Measurements from ENCODE around the gene DFFB.
"Not testable (repeated sequence)": the region's sequence is repeated elsewhere in the genome, so short reads cannot be mapped to it uniquely, and the experiment has no call there.

The DFFB gene, protein sequence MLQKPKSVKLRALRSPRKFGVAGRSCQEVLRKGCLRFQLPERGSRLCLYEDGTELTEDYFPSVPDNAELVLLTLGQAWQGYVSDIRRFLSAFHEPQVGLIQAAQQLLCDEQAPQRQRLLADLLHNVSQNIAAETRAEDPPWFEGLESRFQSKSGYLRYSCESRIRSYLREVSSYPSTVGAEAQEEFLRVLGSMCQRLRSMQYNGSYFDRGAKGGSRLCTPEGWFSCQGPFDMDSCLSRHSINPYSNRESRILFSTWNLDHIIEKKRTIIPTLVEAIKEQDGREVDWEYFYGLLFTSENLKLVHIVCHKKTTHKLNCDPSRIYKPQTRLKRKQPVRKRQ

DNA sequence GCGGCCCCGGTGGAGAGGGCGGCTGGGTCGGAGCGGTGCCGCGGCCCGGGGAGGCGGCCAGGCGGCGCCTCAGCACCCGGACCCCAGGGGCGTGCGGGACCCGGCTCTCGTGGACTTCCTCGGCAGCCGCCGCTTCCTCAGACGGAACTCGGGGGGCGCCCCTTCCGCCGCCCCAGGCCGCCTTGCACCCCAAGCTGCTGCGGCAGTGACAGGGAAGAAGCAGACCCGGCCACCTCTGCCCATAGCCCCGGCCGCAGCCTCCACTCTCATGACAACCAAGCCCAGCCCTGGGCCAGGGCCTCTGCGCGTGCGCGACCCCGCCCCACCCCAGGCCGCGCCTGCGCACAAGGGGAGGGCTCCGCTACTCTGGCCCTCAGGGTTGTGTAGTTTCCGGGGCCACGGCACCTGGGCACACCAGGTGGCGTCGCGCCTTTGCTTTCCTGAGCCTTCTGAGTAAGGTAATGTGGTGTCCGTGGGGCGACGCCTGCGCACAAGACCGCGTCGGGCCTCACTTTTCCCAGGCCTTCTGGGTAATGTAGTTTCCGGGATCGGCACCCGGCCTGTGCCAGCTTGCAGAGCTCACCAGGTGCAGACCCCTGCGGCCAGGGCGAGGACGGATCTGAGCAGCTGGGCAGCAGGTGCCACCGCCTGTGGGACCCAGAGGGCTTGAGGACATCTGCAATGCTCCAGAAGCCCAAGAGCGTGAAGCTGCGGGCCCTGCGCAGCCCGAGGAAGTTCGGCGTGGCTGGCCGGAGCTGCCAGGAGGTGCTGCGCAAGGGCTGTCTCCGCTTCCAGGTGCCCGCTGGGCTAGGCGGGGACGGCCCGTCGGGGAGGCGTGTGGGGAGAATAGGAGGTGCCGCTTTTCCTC lies at the start of gene DFFB, which contains the start of gene CEP104:
DFFB (plus strand) TSS at position 554 of the 868 bp plus-strand sequence; CDS start at position 682, 128 bp downstream.
CEP104 (minus strand) TSS at position 289 of the 868 bp plus-strand sequence. CDS start 4,804 bp downstream, outside the sequence.
- DNase-seq, result peak; percentile 88 to 96 (median 94)

DNA sequence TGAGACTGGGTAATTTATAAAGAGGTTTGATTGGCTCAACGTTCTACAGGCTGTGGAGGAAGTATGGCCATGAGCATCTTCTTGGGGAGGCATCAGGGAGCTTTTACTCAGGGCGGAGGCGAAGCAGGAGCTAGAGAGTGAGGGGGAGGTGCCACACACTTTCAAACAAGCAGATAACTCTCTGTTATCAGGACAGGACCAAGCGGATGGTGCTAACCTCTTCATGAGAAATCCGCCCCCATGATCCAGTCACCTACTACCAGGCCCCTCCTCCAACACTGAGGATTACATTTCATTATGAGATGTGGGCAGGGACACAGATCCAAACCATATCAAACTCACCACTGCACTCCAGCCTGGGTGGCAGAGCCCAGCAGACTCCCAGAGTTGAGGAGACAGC lies 49.5 kb upstream of the DFFB start:
- no peak for DNase-seq

DNA sequence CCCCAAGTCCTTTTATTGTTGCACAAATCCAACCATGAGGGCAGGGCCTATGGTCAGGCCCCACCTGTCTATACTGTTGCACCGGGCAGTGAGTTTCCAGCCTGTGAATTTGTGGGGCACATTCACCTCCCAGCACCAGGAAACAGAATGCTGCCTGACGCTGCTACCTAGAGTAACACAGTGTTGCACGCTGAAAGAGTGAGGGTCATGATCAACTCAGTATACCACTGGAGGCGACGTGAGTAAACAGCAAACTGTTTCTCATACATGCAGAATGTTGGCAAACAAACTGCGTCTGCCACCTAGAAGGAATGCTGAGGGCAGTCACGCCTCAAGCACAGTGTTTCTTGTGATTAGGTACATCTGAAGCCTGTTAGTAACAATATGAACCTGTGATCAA lies 47.6 kb upstream of the DFFB start:
- DNase-seq, result no peak

DNA sequence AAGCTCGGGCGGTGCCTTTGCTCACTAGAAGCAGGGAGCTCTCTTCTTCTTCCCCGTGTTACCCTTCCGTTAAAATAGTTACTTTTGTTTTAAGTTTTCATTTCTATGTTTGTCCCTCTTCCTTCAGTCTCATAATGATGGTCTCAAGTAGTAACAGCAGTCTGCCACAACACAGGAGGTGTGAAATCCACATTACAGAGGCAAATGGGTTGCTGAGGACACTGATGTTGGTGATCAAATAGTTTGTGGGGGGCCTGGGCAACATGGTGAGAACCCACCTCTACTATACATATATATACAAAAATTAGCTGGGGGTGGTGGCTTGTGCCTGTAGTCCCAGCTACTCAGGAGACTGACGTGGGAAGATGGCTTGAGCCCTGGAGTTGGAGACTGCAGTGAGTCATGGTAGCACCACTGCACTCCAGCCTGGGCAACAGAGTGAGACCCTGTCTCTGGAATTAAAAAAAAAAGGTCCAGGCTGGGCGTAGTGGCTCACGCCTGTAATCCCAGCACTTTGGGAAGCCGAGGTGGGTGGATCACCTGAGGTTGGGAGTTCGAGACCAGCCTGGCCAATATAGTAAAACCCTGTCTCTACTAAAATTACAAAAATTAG lies 47.0 kb upstream of the DFFB start:
- not testable (repeated sequence) for DNase-seq

DNA sequence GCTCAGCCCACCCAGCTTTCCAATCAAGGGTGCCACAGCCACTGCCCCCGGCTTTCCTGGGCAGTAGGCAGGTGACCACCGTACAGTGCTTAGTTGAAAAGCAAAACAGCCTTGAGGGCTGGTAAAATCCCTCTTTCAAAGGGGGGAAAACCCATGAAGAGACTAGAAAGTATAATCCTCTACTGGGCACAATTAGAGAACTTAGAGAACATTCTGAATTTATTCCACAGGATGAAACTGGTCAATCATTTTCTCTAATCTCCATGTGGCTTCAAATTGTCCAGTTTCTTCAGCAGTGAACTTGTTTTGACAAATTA lies 45.7 kb upstream of the DFFB start:
- no peak for DNase-seq

DNA sequence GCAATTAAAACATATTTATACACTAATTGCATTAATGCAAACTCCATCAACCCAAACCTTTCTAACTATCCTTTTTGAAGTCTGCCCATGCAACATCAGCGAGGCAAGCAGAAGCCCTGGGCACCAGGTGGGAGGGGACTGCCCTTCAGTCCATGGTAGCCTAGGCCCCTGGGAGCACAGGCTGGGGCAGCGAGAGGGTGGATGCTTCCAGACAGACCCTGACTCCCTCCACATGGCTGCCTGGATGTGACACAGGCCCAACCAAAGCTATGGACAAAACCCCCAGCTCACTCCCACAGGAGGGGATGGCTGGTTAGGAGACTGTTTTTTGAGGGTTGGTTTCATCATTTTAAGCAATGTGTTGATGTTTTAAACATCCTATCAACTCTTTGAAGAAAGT lies 43.2 kb upstream of the DFFB start:
- DNase-seq, result no peak

DNA sequence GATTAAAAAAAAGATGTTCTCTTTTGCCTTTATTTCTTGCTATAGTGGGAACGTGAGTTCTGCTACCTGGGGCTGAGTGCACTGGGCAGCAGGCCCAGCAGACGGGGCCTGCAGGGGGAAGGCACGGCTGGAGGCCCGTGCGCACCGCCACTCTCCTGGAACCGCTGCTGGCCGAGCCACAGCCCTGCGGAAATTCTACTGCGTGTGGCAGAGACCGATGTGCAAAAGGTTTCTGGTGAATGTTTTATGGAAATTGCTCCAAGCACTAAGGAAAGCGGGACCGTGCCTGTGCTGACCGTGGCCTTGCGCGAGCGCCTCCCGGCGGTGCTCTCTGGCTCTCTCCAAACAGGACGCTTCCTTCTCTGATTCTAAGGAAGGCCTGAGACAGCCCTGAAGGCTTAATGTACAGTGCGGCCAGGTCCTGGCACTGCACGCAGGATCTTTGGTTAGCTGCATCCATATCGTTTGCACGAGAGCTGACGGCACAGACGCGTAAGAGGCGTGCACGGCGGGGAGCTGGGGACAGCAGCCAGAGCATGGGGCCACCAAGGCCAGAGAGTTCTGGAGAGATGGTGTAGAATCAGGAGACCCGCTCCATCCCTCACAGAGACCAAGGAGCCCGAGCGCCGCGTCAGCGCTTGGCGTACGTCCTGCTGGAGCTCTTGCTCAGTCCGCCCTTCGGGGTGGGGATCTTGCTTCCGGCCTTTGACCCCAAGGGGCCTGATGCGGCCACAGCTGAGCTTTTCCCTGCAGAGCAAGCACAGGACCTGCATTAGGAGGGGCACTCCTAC lies 42.3 kb upstream of the DFFB start:
- DNase-seq, result no peak

DNA sequence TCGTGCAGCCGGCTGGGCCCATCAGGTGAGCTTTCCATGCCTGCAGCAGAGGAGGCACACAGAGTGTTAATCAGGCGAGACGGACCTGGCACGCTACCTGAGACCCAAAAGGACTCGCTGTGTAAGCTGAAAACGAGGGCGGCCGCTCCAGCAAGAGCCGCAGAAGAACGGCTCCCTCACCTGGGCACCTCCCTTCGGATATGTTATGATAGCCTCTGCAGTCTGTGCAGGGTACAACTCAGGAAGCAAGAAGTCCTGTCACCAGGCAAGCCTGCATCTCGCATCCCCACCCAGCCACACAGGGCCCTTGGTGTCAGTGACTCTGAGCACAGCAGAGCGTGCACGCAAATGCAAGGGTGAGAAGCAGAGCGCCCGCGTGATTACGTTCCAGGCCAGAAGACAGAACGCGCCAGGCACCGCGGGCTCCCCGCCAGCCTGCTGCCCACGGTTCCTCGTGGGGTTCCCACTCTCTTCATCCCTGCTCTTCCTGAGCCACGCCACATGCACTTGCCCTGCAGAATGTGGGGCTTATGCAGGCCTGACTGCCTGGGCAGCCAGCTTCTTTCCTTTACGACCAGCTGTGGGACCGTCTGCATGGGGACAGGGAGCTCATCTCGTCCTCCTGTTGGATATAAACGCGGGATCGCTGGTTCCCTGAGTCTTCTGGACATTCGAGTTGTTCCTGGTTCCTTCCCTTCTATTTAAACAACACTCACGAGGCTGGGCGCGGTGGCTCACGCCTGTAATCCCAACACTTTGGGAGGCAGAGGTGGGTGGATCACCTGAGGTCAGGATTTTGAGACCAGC lies 40.7 kb upstream of the DFFB start:
- DNase-seq, result no peak

DNA sequence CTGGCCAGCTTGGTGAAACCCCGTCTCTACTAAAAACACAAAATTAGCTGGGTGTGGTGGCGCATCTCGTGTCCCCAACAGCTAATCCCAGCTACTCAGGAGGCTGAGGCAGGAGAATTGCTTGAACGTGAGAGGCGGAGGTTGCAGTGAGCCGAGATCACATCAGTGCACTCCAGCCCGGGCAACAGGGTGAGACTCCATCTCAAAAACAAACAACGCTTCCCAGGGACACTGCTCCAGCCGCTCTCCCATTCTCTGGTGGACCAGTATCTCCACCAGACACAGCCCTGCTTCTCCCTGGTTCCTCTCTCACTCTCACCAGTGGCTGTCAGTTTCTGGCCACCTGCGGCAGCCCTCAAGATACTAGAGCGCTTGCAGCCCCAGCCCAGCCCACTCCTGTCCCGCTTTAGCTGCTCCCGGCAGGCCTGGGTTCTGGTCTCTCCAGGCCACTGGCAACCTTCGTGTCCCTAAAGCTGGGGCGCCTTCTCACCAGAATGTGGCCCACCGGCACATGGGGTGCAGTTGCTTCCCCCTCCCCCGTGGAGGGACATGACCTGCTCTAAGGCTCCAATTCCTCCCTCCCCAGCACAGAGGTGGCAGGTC lies 40.0 kb upstream of the DFFB start:
- DNase-seq, result no peak

DNA sequence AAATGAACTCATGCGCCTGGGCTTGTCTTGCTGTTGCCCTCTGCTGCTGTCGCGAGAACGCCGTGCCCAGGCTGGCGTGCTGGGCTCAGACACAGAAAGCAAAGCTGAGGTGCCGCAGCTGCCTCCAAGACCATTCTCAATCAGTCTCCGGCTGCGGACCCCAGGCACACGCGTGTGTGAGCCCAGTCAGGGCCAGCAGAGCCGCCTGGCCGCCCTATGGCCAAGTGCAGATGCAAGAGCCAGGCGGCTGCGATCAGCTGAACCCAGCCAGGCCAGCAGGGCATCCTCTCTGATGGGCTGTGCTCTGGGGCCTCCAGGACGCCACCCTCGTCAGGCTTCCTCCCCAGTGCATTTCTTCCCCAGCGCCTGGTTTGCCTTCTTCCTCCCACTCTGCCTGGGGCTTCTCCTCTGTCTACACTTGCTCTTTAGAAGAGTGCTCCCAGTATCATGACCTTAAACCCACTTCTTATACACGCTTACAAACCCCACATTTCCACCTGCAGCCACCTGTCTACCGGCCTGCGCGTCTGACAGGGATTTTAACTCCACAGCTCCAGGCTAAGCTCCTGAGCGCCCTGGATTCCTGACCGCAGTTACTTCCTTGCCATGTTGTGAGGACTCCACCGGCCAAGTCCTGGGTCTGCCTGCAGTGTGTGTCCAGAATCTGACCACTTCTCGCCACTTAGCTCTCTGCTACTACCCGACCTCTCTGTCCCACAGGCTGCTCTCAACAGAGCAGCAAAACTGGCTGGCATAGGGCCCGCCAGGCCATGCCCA lies 39.3 kb upstream of the DFFB start:
- DNase-seq, result no peak

DNA sequence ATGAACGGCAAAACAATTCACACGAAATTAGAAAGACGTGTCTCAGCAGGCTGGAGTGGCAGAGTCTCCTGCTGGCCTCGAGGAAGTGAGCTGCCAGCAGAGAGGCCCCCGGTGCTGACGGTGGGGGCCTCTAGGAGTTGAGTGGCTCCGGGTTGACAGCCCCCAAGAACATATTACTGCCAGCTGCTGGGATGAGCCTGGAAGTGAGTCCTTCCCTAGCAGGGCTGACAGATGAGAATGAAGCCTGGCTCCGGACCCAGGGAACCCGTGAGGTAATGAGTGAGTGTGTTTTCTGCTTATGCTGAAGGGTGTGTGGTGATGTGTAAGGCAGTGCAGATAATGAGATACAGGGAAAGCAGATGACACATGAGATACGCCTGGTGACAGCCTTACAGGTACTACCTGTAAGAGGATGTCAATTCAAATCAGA lies 37.5 kb upstream of the DFFB start:
- DNase-seq, result no peak

DNA sequence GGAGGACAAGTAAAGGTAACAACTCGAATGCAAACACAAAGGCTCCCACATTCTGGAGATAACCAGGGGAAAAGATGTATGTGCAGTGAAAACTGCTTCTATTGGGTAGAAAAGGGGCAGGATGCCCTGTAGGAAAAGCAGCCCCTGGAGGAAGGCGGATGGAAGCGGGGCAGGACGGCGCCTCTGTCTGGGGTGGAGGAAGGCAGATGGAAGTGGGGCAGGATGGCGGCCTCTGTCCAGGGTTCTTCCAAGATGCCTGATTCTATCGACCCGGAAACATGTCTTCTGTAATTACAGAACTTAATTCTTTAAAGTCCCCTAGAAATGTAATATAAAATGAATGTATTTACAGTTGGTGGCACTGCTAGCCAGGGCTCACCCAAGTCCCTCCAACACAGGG lies 37.0 kb upstream of the DFFB start:
- no peak for DNase-seq

DNA sequence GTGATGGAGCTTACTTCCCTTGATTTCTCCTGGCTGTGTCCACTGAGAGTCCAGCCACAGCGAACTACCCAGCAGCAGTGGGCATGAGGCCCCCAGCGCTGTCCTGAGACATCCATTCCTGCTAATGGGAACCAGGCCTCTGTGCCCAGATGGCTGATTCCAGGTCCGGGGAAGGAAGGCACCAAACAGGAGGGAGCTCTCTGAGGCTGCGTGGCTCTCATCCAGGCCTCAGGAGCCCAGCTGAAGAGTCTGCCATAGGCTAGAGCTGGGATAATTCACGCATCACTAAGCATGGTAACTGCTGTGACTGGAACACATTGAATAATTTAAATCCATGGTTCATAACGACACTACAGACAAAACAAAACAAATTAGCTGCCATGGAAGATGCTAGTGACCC lies 36.3 kb upstream of the DFFB start:
- no peak for DNase-seq

DNA sequence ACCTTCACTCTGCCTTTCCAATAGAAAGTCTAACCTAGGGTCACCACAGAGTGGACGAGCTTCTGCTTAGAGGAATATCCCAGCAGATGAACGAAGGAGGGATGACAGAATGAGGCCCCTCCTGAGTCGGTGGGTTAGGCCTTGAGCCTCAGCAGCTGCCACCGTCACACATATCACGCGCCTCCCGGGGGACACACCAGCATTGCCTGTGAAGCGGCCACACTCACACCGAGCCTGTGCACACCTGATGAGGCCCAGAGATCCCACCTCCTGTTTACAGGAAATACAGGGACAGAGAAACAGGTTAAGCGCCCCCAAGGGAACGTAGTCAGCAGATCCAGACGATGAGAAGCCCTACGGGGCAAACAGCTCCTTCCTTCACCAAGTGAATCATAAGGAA lies 35.8 kb upstream of the DFFB start:
- DNase-seq, result no peak

DNA sequence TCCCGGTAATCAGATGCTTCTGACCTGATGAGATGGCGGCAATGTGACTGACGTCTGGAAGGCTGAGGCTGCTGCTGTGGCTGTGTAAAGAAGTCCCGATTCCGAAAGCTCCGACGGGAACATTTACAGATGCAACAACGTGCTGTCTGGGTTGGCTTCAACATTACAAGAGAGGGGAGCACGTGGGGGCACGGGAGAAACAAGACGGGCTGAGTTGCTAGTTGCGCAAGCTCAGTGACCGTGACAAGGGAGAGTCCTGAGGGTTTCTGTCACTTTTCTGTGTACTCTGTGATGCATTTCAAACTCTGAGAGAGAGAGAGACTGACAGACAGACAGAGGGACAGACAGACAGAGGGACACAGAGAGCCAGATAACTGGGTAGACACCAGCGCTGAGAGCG lies 35.4 kb upstream of the DFFB start:
- DNase-seq, result no peak

DNA sequence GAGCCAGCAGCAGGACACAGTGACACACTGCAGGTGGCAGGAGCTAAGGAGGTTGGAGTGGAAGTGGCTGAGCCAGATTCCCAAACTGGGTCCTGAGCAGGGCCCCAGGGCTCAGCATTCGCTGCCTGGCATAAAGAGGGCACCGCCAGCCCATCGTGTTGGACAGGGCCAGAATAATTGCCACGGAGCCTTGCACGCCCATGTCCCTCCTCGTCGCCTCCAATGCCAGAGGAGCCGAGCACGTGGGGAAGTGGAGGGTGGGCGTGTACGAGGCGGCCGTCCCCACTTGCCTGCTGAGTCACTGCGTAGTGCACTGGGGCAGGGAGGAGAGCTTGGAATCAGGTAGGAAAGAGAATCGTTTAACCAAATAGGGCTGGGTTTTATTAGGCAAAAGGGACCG lies 34.9 kb upstream of the DFFB start:
- no peak for DNase-seq

DNA sequence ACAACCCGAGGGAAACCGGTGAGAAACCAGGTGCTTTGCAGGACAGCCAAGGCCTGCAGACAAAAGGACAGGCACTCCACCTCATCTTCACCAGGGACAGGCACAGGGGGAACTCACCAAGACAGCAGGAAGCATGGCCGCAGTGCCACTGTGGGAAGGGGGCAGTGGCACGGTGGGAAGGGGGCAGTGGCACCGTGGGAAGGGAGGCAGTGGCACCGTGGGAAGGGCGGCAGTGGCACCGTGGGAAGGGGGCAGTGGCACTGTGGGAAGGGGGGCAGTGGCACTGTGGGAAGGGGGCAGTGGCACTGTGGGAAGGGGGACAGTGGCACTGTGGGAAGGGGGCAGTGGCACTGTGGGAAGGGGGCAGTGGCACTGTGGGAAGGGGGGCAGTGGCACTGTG lies 32.6 kb upstream of the DFFB start:
- DNase-seq, result no peak

DNA sequence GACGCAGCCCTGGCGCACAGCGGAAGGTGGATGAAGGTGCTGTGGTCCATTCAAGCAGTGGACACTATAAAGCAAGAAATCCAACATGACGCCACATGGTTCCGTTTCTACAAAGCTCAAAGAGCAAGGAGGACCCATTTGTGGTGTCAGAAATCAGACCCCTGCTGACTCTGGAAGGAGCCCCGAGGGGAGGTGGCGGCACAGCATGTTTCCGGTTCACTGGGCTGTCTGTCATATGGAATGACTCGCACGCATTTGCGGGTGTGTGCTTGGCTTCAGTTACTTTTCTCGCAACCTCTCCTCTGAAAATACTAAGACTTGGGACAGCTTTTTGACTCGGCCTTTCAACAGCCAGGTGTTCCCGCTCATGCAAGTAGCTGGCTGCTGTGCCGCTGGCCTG lies 31.9 kb upstream of the DFFB start:
- no peak for DNase-seq

DNA sequence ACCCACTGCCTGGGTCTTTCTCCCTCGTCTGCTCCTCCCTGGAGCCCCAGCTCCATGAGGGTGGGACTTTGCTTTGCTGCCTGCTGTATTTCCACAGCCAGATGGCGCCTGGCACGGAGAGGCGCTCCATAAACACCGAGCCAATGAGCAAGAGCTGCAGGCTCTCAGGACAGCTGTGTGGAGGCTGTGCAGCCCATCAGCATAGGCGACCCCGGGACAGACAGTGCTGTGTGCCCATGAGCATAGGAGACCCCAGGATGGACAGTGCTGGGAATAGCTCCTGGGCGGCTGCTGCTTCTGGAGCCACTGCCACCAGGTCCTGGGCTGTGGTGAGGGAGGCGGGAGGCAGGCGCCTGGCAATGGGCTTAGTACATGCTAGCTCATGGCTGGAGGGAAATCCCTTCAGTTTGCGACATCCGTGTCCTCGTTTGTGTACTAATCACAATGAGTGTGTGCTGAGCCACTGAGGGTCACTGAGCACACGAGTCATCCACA lies 29.4 kb upstream of the DFFB start:
- no peak for DNase-seq

DNA sequence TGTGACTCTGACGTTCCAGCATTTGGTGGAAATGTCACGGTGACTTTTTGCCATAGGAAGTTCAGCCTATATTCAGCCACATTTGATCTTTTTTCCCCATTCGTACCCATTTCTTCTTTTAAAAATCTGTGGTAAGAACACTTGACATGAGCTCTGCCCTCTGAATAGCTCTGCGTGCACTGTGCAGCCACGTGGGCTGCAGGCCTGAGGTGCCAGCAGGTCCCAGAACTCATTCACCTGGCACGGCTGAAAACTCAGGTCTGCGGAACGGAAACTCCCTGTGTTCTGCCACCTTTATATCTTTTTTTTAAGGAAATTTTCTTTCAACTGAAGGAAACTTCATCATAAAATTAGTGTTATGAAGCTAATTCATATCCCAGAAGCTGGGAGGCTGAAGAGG lies 28.9 kb upstream of the DFFB start:
- no peak for DNase-seq

DNA sequence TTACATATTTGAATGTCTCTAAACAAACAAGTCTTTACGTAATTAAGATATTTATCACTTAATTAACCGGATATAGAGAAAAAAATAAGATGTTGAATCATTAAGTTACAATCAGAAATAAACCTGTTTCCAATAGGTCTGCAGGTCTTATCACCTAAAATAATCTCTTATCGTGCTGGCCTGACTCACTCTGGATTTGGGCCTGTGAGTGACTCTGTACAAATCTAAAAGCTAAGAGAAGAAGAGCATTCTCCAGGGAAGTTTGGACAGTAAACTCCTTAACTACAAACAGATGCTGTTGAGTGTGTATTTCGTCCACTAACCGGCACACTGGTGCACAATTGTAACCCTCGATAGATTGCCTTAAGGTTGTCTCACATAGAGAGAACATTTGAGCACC lies 25.6 kb upstream of the DFFB start:
- no peak for DNase-seq
